GOT3 (cell line): ENCODE data around the gene RNF14.
"Not testable (repeated sequence)": the region's sequence is repeated elsewhere in the genome, so short reads cannot be mapped to it uniquely, and the experiment has no call there.

Experiments used
- DNase-seq: peaks from one replicate; lab custom pipeline; 2025; ENCODE audit warnings: mixed read lengths; lab: John Stamatoyannopoulos, UW

Gene RNF14

DNA sequence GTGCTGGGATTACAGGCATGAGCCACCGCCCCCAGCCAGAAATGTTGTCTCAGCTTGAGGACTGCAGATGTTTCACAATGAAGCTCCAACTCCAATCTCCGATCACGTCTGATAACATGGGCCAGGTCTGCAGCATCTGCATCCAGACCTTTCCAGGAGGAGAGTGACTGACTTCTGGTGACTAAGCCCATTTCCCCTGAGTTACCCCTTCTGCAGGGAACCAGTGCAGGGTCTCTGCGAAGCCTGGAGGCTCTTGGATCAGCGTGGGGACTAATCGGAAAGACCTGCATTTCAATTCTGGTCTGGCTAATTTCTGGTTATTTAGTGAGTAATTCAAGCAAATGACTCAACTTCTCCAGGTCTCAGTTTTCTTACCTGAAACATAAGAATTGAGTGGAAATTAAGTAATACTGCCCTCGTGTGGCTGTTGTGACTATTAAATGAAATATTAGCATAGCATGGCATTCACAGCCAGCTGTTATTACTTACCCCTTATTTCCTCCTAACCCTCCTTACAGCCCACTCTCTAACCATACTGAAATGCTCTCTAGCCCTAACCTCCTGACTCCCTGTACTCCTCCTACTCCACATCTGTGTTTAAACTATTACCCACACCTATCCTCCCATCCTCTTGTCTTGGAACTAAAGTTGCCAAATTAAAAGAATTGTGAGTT, 46.1 kb downstream of the RNF14 start:
- DNase-seq: no peak

DNA sequence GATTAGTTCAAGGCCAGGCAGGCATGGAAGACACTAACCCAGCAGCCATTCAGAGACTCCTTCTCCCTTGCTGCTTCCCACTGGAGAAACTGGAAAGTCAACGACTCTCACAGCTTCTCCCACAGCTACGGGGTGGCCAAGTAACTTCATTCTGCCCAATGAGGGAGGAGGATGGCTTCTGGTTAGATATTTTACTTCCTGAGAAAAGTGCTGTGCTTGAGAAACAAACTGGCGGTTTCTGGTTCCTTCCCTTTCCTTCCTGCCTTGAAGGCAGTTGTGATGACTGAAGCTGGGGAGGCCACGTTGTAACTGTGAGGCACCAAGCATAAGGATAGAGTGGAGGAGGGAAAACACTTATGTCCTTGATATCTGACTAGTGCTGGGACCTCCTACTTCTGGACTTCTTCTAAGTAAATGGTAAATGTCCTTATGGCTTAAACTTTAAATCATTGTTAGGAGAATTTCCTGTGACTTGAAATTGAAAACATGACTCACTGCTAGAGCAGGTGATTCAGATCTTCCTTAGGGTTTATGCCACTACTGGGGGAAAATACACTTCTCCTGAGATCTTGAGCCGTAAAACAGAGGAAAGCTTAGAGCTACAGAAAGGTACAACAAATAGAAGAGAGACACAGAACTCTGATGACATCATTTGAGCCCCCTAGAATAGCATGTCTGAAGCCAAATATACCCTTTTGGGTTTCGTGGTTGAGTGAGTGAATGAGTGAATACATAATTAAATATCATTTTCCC, 47.1 kb downstream of the RNF14 start:
- DNase-seq: no peak

DNA sequence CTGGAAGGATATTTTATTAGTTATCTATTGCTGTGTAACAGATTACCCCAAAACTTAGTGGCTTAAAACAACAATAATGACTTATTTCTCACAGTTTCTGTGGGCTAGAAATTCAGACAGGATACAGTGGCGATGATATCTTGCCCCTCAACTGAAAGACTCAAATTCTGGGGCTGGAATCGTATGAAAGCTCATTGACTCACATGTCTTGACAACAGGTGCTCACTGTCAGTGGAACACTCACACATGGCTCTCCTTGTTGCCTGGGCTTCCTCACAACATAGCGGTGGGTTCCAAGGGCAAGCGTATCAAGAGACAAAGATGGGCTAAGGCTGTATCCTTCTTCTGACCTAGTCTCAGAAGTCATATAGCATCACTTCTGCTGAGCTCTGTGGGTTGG, 47.7 kb downstream of the RNF14 start:
- no peak for DNase-seq

DNA sequence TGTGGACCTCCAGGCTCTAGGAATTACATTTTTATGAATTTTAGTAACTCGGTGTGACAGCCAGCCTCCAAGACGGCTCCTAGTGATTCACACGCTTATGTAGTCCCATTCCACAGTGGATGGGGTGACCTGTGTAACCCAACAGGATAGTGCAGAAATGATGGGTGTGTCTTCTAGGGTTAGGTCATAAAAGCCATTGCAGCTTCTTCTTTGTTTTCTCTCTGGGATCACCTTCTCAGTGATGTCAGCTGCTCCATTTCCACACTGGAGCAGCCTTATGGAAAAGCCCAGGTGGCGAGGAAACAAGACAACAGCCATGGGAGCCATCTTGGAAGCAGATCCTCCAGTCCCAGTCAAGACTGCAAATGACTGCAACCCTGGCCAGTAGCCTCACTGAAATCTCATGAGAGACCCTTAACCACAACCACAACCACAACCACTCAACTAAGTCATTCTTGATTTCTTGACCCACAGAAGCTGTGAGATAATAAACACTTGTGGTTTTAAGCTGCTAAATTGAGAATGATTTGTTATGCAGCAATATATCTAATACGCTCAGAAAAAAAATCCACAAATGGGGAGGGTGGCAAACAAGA, 49.0 kb downstream of the RNF14 start:
- no peak for DNase-seq

DNA sequence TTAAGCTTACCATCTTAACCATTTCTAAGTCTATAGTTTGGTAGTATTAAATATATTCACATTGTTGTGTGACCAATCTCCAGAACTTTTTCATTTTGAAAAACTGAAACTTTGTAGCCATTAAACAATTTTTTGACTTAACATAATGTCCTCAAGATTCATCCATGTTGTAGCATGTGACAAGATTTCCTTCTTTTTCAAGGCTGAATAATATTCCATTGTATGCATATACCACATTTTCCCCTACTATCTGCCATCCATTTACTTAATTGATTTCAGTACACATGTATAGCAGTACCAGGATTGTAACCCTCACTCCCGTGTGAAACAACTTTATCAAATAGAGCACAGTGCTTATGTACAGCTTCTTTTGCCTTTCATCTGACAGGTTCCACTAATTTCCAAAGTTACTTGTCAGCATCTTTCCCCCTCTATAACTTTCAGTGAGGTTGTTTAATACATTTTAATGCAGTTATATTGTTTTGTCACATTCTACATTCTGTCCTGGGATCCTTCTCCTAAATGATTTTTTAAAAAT, 51.3 kb downstream of the RNF14 start:
- no peak for DNase-seq

DNA sequence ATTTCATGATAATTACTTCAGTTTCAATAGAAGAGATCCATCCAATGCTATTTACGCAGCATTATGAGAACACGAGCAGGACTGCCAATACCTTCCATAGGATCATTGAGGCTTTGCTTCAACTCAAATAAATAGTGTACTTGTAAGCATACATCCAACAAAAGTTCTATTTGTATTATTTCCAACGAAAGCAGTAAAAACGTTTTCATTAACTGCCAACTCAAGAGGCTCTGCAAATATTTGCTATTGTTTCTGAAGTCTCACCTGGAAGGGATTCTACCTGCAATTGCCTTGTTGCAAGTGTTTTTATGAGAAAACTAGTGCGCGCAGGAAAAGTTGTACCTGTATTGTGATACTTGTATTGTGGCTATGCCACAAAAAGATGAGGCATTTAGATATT, 54.9 kb downstream of the RNF14 start:
- DNase-seq: no peak

DNA sequence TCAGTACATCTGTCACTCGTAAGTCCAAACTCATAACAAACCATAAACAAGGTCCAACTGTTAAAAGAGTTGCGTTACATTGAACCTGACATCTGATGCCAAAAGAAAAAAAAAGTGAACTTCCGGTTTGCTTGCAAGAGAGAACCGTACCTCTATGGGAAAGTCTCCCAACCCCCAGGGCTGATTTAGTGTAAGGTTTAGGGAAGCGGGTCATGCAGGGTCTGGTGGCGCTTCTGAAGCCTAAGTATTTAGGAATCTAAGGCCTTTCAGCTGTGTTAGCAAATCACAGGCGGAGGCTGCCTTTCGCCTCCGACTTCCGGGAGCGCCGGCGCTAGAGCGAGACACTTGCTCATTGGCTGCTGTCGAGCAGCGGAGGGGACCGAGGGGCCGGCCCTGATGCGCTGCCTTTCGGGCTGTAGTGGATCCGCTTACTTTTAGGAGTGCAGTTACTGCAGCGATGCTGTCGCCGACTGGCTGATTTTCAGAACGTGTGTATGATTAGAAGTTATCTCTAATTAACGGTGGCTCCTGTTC, 55.9 kb downstream of the RNF14 start:
- peak; percentile 54 for DNase-seq

DNA sequence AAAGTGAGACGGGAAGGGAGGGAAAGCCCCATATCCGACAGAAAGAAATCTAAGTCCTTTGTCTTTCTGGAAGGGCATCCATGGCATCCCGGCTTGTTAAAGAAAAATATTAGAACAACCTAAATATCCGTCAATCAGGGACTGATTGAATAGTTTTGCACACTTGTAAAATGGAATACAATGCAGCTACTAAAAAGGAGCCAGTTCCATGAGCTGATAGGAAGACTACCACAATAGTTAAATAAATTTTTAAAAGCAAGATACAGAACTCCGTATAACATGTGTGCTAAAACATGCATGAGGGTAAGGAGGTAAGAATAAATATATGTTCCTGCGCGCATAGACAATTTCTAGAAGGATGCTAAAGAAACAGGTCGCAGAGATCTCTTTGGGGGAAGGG, 56.7 kb downstream of the RNF14 start:
- DNase-seq: no peak

DNA sequence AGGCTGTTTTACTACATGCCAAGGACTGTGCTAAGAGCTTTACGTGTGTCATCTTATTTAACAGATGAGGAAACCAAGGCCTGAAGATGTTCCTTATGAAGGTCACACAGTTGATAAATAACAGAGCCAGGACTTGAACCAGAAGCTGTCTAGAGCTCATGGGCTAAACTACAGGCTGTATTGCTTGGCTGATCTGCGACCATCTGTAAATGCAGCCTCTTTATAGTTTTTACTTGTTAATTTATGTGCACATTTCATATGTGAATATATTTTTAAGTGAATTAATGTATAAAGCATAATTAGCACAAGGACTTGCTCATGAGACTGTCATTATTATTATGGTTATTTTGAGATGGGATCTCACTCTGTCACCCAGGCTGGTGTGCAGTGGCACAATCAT, 63.2 kb downstream of the RNF14 start:
- no peak for DNase-seq

DNA sequence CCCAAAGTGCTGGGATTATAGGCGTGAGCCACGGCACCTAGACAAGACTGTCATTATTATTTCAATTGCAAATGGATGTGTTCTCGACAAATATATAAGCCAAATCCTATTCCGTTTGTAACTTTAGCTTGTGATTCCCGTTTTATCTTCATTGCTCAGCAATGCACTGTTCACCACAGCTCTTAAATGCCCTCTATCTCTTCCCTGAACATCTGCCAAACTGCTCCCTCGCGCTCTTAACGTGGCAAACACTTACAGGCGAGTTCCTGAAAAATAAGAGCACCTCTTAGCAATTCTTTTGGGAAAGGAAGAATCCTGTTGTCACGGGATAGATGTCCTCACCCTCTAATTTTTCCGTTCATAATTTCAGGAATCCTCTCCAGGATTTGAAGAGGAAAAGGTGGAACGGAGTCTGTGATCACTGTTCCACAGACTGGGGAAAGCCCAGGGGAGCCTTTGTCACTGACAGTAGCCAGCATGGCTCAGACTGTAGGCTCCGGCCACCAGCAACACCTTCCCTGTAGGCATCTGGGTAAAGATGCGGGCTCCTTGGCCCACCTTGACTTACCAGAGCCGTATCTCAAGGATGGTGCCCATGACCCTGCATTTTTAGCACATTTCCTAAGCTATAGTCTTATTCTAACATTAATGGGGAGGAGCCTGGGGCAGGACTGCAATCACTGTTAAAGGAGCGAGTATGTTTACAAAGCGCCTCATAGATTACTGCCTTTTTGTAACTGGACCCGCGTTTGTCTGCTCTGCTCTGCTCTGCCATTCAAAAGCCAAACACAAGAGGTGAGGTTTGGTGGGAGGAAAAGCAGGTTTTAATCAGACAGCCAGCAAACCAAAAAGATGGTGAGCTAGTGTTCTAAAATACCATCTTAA, 64.1 kb downstream of the RNF14 start:
- no peak for DNase-seq

DNA sequence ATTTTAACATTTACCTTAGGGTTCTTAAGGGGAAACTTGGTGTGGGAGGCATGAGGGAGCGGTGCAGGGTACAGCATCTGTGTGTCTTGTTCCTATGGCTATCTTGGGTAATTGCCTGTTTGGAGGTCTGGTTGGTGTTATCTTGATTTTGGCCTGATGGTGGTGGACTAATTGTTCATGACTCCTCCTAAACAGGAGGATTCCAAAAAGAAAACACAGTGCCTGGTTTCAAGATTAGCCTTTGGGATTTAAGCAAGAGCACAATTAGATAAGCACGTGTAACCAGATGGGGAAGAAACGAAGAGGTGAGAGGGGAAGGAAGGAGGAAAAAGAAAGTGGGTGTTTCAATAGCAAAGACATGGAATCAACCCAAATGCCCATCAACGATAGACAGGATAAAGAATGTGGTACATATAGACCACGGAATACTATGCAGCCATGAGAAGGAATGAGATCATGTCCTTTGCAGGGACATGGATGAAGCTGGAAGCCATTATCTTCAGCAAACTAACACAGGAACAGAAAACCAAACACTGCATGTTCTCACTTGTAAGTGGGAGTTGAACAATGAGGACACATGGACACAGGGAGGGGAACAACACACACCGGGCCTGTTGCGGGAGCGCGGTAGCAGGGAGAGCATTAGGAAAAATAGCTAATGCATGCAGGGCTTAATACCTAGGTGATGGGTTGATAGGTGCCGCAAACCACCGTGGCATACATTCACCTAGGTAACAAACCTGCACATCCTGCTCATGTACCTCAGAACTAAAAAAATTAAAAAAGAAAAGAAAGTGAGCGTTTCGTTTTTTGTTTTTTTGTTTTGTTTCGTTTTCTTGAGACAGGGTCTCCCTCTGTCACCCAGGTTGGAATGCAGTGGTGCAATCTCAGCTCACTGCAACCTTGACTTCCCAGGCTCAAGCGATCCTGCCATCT, 65.0 kb downstream of the RNF14 start:
- DNase-seq: not testable (repeated sequence)

DNA sequence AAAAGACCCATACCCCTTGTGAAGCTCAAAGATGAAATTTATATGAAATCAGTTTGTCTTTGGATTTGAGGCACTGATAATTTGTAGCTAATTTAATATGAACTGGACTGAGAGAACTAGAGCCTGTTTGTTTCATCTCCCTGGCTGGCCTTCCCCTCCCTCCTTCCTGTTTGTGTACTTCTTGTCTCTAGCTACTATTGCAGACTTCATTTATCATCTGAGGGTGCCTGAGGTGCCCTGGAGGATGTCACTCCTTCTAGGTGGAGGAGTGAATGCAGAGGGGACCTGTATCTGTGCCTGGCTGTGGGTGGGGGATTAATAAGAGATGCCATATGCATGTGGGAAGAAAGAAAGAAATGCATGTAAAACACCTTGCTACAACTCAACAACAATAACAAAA, 66.1 kb downstream of the RNF14 start:
- DNase-seq: no peak

DNA sequence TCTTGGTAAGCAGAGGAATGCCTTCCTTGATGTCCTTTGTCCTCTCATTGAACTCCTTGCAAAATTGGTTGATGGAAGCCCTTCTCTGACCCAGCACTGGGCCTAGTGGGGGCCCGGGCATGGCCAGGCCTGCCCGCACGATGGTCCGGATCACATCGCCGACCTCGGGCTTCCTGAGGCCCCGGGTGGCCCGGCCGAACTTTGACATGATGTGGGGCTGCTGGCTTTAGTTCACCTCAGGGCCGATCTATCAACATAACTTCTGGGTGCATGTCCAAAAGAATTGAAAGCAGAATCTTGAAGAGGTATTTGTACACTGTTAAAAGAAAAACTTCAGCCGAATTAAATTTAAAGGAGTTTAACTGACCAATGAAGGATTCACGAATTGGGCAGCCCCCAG, 68.0 kb downstream of the RNF14 start:
- no peak for DNase-seq

DNA sequence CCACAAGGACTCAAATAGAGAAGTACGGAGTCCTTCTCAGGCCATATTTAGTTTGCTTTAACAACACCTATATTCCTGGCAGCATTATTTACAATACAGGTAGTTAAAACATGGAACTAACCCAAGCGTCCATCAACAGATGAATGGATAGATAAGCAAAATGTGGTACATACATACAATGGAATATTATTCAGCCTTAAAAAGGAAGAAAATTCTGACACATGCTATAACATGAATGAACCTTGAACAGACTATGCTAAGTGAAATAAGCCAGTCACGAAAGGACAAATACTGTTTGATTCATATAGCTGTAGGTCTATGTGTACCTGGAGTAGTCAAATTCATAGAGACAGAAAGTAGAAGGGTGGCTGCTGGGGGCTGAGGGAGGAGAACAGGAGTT, 68.7 kb downstream of the RNF14 start:
- DNase-seq: not testable (repeated sequence)

DNA sequence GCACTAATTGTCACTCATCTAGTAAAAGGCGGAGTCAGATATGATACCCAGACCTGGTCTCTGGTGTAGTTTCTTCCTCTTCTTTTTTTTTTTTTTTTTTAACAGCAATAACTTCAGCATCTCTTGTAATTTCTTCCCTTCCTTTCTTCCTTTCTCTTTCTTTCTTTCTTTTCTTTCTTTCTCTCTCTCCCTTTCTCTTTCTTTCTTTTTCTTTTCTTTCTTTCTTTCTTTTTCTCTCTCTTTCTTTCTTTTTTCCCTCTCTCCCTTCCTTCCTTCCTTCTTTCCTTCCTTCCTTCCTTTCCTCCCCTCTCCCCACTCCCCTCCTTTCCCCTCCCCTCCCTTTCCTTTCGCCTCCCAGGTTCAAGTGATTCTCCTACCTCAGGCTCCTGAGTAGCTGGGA, 69.8 kb downstream of the RNF14 start:
- DNase-seq: no peak
